Measurements from ENCODE around the gene MZT1.

- no peak for TF ChIP-seq POLR2A (IDR thresholded peaks at IDR 0.05)
- TF ChIP-seq CTCF (IDR thresholded peaks at IDR 0.05) = no peak
These were observed 36.0 kb upstream of the MZT1 start for GRCh38 chr13:72763411-72763810.
